Measurements from ENCODE around the gene LRRN4CL.

The LRRN4CL gene

DNA sequence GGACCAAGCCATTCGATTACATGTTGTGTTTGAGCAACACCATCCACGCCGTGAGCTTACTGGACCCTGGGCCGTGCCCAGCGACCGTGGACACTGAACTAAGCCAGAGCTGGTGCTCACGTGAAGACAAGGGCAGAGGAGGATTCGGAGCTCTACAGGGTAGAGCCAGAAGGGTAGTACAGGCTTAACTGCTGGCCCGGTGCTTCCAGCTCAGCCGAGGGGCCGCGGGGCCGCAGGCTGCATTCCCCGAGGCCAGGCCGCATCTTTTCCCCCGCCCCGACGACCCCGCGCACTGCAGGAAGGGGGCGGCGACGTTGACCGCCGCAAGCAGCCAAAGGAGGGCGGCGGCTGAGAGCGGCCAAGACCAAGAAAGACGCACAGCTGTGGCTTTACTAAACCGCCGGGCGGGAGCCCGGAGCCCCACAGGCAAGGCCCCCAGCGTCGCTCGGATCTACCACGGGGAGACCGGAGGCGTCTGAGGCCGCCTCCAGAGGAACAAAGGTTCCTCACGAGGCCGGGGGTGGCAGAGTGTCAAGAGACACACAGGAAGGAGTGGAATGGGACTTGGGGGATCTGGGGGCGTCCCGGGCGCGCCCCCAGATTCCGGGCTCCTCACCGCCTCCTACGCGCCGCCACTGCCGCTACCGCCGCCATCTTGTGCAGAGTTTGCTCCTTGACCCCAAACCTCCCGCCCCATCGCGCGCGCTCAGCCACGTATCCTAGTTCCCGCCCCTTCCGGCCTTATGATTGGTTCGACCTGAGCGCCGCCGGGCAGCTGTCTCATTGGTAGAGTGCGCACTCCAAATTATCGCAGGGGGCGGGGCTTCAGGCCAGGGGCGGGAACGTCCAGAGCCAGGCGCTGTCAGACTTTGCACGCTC lies 43.1 kb downstream of the LRRN4CL start, which contains the start of gene GANAB:
Gene GANAB, minus strand, starts transcription at position 668 of the 879 bp plus-strand sequence. Its CDS starts 14 bp downstream, at position 654.
- peak; percentile 97 for DNase-seq

DNA sequence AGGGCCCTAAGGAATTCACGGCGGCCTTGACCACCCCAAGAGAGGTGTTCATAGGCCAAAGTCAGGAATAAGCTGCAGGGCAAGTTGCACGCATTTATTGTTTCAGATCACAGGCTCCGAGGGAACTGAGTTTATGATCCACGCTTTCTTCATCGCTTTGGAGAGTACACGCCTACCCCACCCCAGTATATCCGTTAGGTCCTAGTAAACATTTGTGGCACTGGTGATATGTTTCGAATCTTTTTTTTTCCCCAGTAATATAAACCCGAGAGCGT lies 43.7 kb downstream of the LRRN4CL start:
- no peak for DNase-seq

DNA sequence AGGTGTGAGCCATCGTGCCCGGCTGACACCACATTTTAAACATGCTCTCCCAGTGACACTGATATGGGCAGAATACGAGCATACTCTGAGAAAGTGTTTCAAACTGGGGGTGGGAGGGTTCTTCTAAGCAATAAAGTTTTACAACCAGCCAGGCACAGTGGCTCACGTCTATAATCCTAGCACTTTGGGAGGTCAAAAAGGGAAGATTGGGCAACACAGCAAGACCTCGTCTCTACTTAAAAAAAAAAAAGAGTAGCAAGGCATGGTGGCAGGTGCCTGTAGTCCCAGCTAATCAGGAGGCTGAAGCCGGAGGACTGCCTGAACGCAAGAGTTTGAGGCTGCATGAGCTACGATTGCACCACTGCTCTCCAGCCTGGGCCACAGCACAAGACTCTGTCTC lies 45.1 kb downstream of the LRRN4CL start:
- DNase-seq, result peak; percentile 36
